Colonic mucosa (tissue), 4 donors: ENCODE measurements around the gene CXADR. TPM values are rescaled to one million over a fixed set of nuclear protein-coding genes. Genes with fewer than 3 reads are reported as not detected.

ENCODE experiments used
- DNase-seq: peaks from one replicate; pipeline ENCODE4 v3.0.0-alpha.2; 2020
- H3K27ac ChIP-seq: fragments of 200-600 bp; one replicate; pipeline ENCODE4 v1.8.0; 2021
- H3K27me3 ChIP-seq: fragments of 200-600 bp; one replicate; pipeline ENCODE4 v1.8.0; 2021
- H3K36me3 ChIP-seq: fragments of 200-600 bp; one replicate; pipeline ENCODE4 v1.8.0; 2021
- H3K4me1 ChIP-seq: fragments of 200-600 bp; one replicate; pipeline ENCODE4 v1.8.0; 2021; ENCODE audit warnings: mild to moderate bottlenecking
- H3K4me3 ChIP-seq: fragments of 200-600 bp; one replicate; pipeline ENCODE4 v1.8.0; 2021
- H3K9ac ChIP-seq, 2 donors: one replicate each; pipeline ENCODE4 v1.7.0; 2013; ENCODE audit warnings: control low read depth in 2 of 2, low read depth in 2 of 2, low read length in 2 of 2
- H3K9me3 ChIP-seq: fragments of 200-600 bp; one replicate; pipeline ENCODE4 v1.8.0; 2021
- intact Hi-C: fragments of 100-400 bp; cut with DNase I; formaldehyde crosslinking; loops from one replicate; pipeline ENCODE4 v1.14.1; 2022
- total RNA-seq, 2 donors: library from RNA; stranded (reverse); fragmentation: NEBNext Ultra II Directional in 1 of 2; extraction: Animal tissue kit (Norgen Biotek cat#: 25700) in 1 of 2; gene quantifications; one replicate each; pipeline ENCODE4 v1.2.1, GENCODE V29; 2021
- TF ChIP-seq, protein P1 (sequence below): fragments of 200-600 bp; IDR thresholded peaks from one replicate; pipeline ENCODE4 v1.8.0; 2022; ENCODE audit warnings: antibody characterized with exemption, mild to moderate bottlenecking
- donor health status: healthy.
- donor health status: DM: no; HTN: no; CAD: no.
- donor health status: DM: no; HTN: no; CAD: no.

CXADR gene
- total RNA-seq, 2 donors from 2014 or later: 41.4 to 93.9 TPM

DNA sequence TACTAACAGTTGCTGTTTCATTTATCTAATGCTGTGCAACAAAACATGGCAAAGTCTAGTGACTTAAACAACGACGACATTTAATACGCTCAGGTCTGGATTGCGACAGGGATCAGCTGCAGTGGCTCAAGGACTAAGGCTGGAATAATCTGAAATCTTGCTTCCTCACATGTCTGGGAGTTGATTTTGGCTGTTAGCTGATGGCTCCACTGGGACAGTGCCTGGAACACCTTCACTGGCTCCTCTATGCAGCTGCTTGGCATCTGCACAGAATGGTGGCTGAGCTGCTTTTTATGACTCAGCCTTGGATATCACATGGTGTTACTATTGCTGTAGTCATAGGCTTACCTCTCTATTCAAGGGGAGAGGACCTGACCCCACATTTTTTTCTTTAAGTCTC is 123.9 kb downstream of the CXADR start:
- DNase-seq: no peak
- no peaks in the 10 kb centered on the region for H3K36me3 ChIP-seq
- intact Hi-C loops: no loop called here
- no peaks in the 10 kb centered on the region for H3K27me3 ChIP-seq
- H3K4me3 ChIP-seq: no peak overlapping the region
- H3K27ac ChIP-seq: no peak overlapping the region
- H3K4me1 ChIP-seq: no peaks in the 10 kb centered on the region
- no peak overlapping the region for H3K9ac ChIP-seq
- TF ChIP-seq, protein P1, sequence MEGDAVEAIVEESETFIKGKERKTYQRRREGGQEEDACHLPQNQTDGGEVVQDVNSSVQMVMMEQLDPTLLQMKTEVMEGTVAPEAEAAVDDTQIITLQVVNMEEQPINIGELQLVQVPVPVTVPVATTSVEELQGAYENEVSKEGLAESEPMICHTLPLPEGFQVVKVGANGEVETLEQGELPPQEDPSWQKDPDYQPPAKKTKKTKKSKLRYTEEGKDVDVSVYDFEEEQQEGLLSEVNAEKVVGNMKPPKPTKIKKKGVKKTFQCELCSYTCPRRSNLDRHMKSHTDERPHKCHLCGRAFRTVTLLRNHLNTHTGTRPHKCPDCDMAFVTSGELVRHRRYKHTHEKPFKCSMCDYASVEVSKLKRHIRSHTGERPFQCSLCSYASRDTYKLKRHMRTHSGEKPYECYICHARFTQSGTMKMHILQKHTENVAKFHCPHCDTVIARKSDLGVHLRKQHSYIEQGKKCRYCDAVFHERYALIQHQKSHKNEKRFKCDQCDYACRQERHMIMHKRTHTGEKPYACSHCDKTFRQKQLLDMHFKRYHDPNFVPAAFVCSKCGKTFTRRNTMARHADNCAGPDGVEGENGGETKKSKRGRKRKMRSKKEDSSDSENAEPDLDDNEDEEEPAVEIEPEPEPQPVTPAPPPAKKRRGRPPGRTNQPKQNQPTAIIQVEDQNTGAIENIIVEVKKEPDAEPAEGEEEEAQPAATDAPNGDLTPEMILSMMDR: no peak
- no peaks in the 10 kb centered on the region for H3K9me3 ChIP-seq

- no peaks in the 10 kb centered on the region for H3K27me3 ChIP-seq
- intact Hi-C loops: no loop called here
- H3K4me3 ChIP-seq: no peak overlapping the region
- H3K9ac ChIP-seq: no peak overlapping the region
- H3K9me3 ChIP-seq: no peaks in the 10 kb centered on the region
- H3K36me3 ChIP-seq: no peaks in the 10 kb centered on the region
- H3K4me1 ChIP-seq: no peaks in the 10 kb centered on the region
- no peak for DNase-seq
- TF ChIP-seq, protein P1: no peak
- no peak overlapping the region for H3K27ac ChIP-seq
Measured at GRCh38 chr21:17640821-17641220, 128.0 kb downstream of the CXADR start.

Other genes starting within 250 kb of the CXADR start
- gene BTG3, start 99.9 kb downstream of the CXADR start, total RNA-seq: 10 to 100 TPM; 27.3 to 31.1 TPM